ENCODE data around the gene ABTB1.
"Not testable (repeated sequence)": the region's sequence is repeated elsewhere in the genome, so short reads cannot be mapped to it uniquely, and the experiment has no call there.

ABTB1 gene

DNA sequence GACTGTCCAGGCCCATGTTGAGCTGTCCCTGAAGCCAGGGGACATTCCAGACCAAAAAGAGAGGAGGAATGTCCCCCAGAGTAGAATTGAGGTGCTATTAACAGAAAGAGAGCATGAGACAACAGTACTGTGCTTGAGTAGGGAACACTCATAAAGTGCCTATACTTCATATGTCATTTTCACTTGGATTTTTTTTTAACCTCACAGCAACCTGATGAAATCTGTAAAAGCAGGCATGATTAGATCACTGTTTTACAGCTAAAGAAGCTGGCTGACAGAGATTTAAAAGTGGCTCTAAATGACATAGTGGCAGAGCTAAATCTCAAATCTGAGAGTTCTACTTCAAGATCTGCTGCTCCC is 24.9 kb upstream of the ABTB1 start:
- no peak overlapping the region for H3K4me3 ChIP-seq (ENCODE audit: low read depth, low read length)

- H3K4me3 ChIP-seq (ENCODE audit: low read depth, low read length) = no peak overlapping the region
These were observed 22.5 kb upstream of the ABTB1 start for GRCh38 chr3:127650236-127650635.

GRCh38 chr3:127651516-127652172 is 21.1 kb upstream of the ABTB1 start:
- no peak overlapping the region for H3K4me3 ChIP-seq (ENCODE audit: low read depth, low read length)

GRCh38 chr3:127652246-127652995 is 20.3 kb upstream of the ABTB1 start:
- H3K4me3 ChIP-seq (ENCODE audit: low read depth, low read length) = no peak overlapping the region

- no peak overlapping the region for H3K4me3 ChIP-seq (ENCODE audit: low read depth, low read length)
These were observed 18.4 kb upstream of the ABTB1 start for GRCh38 chr3:127654374-127654773.

DNA sequence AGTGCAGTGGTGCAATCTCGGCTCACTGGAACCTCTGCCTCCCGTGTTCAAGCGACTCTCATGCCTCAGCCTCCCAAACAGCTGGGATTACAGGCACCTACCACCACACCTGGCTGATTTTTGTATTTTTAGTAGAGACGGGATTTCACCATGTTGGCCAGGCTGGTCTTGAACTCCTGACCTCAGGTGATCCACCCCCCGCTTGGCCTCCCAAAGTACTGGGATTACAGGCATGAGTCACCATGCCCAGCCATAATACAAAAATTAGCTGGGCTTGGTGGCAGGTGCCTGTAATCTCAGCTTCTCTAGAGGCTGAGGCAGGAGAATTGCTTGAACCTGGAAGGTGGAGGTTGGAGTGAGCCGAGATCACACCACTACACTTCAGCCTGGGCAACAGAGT is 17.8 kb upstream of the ABTB1 start:
- H3K4me3 ChIP-seq (ENCODE audit: low read depth, low read length) = not testable (repeated sequence)

GRCh38 chr3:127655641-127656040 is 17.1 kb upstream of the ABTB1 start:
- no peak overlapping the region for H3K4me3 ChIP-seq (ENCODE audit: low read depth, low read length)

- H3K4me3 ChIP-seq (ENCODE audit: low read depth, low read length) = no peak overlapping the region
These were observed 15.8 kb upstream of the ABTB1 start for GRCh38 chr3:127656906-127657305.

DNA sequence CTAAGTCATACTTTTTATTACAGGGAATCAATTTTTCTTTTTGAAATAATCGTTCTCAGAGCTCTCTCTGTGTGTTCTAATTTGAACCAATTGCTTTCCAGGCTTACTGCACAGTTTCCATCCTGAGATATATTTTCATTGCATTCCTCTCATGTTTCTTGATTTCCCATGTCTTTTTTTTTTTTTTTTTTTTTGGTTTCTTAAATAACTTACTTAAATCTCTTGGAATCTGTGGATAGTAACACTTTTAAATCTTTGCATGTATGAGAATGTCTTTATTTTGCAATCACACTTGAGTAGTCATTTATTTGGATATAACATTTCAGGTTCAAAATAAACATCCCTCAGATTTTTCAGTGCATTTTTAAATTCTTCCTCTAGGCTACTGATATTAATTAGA is 14.5 kb upstream of the ABTB1 start:
- no peak overlapping the region for H3K4me3 ChIP-seq (ENCODE audit: low read depth, low read length)

GRCh38 chr3:127660621-127661251 is 12.0 kb upstream of the ABTB1 start:
- no peak overlapping the region for H3K4me3 ChIP-seq (ENCODE audit: low read depth, low read length)

DNA sequence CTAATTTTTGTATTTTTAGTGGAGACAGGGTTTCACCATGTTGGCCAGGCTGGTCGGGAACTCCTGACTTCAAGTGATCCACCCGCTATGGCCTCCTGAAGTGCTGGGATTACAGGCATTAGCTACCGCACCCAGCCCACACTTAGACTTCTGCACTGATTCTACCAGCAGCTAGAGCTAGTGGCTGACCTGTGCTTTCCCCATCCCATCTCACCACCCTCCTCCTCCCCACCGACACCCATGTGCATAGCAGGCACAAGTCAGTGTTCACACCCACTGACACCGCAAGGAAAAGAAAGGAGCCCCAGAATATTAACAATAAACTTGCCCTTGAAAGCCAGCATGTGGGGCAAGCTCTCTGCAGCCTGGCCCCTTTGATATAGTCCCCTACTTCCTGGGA is 11.2 kb upstream of the ABTB1 start:
- no peak overlapping the region for H3K4me3 ChIP-seq (ENCODE audit: low read depth, low read length)

DNA sequence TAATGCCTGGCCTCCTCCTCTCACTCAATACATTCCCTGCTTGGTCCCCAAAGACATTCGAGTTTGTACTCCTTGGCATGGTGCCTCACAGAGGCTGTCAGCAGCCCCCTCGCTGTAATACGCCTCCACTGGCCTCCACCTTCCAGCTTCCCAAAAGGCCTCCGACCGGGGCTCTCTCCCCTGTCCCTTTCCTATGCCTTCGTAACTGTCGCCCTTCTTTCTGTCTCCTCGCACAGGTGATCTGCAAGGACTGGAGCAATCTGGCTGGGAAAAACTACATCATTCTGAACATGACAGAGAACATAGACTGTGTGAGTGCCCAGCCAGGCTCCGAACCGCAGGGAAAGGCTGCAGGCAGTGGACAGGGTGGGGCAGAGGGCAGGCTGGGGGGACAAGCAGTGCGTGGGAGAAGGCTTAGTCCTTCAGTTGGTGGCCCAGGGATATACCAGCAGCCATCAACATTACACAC is 10.7 kb upstream of the ABTB1 start:
- no peak overlapping the region for H3K4me3 ChIP-seq (ENCODE audit: low read depth, low read length)

DNA sequence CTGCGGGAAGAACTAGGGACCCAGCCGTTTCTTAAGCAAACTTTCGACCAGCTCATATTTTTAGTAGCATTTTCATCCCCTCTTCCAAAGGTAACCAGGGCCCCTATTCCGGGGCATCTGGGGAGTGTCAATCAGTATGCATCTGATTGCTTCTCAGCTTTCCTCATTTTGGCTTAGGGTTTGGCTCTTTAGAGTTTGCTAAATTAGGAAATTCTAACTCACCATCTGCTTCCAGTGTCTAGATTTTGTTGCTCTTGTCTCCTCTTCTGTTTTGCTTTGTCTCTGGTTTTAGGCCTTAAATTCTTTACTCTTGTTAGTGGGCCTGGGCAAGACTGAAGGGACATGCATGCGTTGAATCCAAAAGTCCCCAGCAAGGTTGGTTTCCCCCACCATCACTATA is 9.6 kb upstream of the ABTB1 start:
- H3K4me3 ChIP-seq (ENCODE audit: low read depth, low read length) = no peak overlapping the region

DNA sequence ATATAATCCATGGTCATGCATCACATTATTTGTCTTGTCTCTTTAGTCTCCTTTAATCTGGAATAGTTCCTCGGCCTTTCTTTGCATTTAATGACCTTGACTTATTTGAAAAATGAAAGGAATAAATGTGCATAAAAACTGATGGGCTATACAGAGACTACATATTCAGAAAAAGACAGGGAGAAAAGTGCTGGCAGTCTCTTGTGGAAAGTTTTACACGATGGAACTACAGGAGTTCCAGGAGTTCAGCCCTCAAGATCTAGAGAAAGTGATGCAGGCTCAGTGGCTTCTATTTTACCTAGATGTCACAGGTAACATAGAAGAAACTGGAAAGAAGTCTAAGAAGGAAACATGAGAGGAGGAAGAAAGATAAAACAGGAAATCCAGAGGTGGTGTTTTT is 7.6 kb upstream of the ABTB1 start:
- no peak overlapping the region for H3K4me3 ChIP-seq (ENCODE audit: low read depth, low read length)

GRCh38 chr3:127665586-127665985 is 7.2 kb upstream of the ABTB1 start:
- H3K4me3 ChIP-seq (ENCODE audit: low read depth, low read length) = no peak overlapping the region

DNA sequence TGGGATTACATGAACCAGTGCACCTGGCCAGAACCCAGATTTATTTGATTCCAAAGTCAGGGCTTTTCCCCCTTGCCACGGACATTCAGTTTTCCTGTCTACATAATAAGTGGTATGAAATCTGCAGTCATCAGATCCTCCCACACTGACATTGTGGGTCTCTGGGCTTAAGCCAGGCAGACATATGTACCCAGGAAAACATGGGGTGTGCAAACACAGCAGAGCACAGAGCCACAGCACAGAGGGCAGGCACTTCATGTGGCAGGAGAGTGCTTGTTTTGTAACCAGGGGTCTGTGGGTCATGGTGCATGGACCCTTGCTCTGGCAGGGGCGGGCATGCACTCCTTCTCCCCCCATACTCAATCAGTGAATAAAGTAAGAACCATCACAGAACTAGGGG is 6.1 kb upstream of the ABTB1 start:
- no peak overlapping the region for H3K4me3 ChIP-seq (ENCODE audit: low read depth, low read length)

GRCh38 chr3:127667119-127667681 is 5.6 kb upstream of the ABTB1 start:
- no peak overlapping the region for H3K4me3 ChIP-seq (ENCODE audit: low read depth, low read length)

- H3K4me3 ChIP-seq (ENCODE audit: low read depth, low read length) = no peak overlapping the region
These were observed 3.8 kb upstream of the ABTB1 start for GRCh38 chr3:127668906-127669305.

- no peak overlapping the region for H3K4me3 ChIP-seq (ENCODE audit: low read depth, low read length)
These were observed 3.1 kb upstream of the ABTB1 start for GRCh38 chr3:127669541-127670228.

GRCh38 chr3:127670229-127670559 is 2.6 kb upstream of the ABTB1 start:
- no peak overlapping the region for H3K4me3 ChIP-seq (ENCODE audit: low read depth, low read length)

DNA sequence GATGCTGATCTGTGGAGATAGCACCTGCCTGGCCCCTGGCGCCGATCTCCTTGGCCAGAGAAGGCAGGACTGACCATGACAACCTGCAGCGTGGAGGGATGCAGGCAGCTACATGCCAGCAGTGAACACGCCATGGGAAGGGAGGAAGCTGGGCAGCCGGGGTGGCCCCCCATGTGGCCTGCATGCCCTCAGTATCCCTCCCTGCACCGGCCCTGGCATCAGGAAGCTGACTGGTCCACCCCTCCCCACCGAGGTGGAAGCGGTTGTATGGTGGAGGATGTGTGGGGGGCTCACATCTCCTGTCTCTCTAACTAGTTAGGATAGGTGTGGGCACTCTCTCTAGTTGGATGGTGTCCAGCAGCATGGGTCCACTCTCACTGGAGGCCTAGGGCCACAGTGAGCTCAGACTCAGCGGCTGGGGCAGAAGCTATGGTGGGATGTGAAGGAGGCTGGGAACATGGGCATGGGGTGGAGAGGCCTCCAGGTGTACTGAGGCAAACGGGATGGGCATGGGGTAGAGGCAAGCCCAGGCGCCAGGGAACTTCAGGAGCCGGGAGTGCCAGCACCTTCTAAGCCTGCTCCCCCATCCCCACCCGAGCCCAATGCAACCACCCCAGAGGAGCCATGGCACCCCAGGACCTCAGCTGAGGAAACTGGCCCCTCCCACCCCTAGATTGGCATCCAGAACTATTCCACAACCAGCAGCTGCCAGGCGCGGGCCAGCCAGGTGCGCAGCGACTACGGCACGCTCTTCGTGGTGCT is 1.8 kb upstream of the ABTB1 start:
- no peak overlapping the region for H3K4me3 ChIP-seq (ENCODE audit: low read depth, low read length)
